T-helper 2 cell (primary cell): ENCODE data around the gene FSIP1.
A peak's percentile ranks its signal among the peaks of the same experiment; 100 is the strongest.
"Not testable (repeated sequence)": the region's sequence is repeated elsewhere in the genome, so short reads cannot be mapped to it uniquely, and the experiment has no call there.

ENCODE experiments used
- DNase-seq, 5 experiments: peaks; one replicate each; pipeline versions ENCODE4 v3.0.0 to v3.0.0-alpha.2; 2012 to 2022
- total RNA-seq, 2 donors: gene quantifications; one replicate each; lab custom pipeline; 2026; lab: John Stamatoyannopoulos, UW

Gene FSIP1
- total RNA-seq = 0.62 to 0.67 reads per million in 2 donors

DNA sequence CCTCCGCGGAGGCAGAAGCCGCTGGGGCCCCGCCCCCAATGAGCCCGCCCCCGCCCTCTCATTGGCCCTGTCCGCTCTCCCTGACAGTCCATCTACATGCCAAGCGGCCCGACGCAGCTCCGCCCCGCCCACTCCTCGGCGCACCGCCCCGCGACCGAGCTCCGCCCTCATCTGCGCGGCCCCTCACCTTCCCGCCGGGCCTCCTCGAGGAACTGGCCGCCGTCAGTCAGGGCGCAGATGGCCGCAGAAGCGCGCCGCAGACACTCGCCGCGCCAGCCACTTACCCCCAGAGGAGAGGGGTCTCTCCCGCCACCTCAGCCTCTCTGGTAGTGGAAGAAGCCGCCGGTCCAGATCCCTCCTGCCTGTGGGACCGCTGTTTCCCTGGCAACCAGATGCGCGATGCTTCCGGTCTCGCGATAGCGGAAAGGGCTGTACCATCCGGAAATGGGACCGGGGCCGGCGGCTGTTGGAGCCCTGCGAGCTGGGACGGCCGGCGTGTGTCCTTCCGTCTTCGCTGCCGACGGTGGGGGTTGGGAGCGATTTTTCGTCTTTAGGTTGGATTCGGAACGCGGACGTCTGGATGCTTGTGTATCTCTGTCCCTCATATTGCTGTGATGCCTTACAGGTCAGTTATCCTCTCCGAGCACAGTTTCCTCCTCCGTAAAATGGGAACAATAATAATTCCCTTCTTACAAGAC lies at the start of gene FSIP1:
Gene FSIP1, minus strand, starts transcription at position 401 of the 698 bp plus-strand sequence. CDS start 6,317 bp downstream, outside the sequence.
- peak; percentile 89 to 97 (median 90) for DNase-seq

DNA sequence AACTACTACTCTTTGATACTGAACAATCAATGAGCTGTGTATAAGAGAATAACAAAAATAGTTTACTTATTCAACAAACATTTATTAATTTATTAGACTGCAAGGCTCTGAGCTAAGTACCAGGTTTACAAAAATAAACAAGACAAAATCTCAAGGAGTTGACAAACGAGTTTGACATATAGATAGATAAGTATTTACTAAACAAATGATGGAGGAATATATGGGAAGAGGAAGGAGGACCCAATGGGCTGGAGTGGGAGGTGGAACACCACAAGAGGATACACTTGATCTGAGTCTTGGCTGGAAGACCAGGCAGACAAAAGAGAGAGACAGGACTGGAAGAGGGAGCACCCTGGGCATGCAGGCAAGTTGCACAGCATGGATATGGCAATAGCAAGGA lies 47.5 kb upstream of the FSIP1 start:
- DNase-seq = no peak

DNA sequence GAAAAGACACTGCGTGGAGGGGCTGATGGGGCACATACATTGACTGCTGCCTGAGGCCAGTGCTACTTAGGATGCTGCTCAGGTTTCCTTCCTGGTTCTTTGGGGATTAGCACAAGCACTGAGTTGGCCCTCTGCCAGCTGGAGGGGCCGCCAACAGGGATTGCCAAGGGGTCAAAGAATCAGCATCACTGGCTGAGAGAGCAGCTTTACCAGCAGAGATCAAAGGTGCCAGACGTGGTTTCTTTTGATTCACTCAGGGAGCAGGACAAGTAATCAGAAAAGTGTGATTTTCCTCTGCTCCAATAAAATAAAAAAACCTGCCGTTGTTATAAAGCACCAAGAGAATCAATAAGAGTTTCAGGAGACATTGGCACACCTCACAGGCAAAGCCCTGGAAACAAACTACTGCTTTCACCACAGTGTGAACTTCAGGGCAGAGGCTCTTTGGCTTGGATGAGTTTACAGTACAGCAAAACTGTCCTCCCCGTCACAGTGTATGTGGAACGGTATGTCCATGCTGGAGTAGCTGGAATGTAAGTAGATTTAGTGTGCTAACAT lies 45.8 kb upstream of the FSIP1 start:
- DNase-seq = no peak

DNA sequence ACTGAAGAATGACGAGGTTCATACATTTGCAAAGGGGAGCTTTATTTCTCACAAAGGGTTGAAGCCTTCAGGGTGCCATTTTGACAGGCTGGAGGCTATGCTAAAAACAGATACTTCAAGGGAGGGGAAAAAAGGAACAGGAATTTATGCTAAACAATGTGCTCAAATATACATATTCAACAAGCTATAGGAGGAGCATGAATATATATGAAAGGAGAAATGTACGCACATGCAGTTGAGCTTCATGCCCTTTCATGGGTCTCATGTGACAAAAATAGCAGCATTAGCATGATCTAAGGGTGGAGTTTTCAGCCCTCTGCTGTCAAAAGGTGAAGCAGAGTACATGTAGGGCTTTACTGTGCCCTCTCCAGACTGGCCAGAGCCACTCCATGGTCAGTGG lies 44.3 kb upstream of the FSIP1 start:
- DNase-seq = no peak

DNA sequence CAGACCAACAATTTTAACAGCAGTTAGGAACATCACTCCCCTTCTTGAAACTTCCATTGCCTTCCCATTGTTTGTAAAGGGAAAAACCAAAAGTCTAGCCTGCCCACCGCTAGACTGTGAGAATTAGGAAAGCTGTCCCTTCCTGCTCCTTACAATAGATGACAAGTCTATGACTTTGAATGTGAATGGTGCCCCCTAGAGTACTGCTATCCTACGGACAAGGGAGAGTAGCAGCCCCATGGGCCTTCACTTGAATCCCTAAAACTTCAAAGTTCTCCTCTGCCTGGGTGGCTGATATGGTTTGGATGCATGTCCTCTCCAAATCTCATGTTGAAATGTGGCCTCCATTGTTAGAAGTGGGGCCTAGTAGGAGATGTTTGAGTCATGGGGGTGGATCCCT lies 41.0 kb upstream of the FSIP1 start:
- no peak for DNase-seq

DNA sequence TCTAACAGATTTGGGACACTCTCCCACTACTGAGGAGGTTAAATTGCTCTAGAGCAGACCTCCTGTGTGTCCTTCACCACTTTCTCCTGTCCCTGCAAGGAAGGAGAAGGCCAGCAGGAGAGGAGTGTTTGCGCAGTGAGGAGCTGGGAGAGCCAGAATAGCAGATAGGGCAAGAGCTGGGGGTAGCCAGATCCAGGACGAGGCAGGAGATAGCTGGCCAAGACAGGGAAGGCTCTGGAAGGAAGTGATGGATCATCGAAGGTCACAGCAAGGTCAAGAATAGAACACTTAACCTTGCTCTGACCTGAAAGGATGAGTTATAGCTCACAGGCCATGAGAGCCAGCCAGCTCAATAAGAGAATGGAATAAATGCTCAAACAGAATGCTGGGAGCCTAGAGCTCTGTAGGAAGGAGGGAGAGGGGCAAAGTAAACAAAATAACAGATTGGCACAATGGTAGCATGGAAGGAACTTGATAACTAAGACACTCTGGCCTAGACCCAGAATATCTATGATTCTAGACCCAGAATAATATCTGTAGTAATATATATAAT lies 37.5 kb upstream of the FSIP1 start:
- DNase-seq = no peak

DNA sequence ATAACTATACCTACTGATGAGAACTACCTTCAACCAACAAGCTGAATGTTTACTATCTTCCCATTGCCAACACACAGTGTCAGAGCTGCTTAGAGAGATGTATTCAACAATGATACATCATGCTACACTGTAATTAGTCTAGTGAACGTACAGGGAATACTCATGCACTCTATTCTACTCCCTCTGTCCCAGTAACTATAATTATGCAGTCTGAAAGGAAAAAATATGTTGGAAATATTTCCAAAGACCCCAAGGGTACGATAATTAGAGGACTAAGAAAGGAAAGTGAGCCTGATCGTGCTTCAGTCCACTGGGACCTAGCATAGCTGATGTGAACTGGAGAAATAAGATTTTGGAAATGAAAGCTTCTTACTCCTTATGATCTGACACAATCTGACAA lies 36.9 kb upstream of the FSIP1 start:
- no peak for DNase-seq

DNA sequence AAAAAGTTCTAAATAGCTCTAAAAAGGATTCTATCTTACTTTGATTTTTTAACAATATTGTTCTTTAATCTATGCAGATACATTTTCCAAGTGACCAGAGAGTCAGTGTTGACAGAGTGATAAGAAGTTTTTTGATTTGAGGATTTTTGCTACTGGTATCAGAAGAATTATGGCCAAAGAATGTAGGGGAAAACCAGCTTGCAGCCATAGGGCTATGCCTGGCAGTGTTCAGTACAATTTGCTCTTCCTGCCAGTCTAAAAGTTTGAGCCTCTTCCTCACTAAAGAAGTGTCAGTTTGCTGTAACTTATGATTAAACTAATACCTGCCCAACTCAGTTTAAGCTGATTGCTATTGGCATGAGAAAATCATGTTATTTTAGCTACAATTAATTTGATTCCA lies 35.3 kb upstream of the FSIP1 start:
- no peak for DNase-seq

DNA sequence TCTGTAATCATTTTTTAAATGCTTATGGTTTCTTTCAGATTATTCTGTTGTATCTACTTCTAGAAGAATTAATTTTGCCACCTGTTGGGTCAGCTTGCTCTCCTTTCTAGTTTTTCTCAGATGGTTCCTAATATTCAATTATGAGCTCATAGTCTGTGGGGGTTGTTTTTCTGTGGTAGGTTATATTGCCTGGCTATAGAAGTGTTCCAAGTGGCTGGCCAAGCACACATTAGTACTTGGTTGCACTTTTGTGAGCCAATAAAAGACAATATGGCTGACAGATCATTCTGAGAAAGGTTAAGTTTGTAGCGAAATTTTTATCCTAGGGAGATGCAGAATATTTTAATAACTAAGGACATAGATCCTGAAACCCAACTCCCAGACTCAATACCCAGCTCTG lies 31.8 kb upstream of the FSIP1 start:
- no peak for DNase-seq

DNA sequence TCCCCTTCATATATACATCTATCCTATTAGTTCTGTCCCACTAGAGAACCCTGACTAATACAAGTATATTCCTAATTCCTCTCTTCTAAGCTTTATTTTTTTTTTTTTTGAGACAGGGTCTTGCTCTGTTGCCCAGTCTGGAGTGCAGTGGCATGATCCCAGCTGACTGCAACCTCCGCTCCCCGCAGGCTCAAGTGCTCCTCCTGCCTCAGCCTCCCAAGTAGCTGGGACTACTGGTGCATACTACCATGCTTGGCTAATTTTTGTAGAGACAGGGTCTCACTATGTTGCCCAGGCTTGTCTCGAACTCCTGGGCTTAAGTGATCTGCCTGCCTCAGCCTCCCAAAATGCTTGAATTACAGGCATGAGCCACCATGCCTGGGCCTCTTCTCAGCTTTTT lies 30.0 kb upstream of the FSIP1 start:
- DNase-seq = not testable (repeated sequence)

DNA sequence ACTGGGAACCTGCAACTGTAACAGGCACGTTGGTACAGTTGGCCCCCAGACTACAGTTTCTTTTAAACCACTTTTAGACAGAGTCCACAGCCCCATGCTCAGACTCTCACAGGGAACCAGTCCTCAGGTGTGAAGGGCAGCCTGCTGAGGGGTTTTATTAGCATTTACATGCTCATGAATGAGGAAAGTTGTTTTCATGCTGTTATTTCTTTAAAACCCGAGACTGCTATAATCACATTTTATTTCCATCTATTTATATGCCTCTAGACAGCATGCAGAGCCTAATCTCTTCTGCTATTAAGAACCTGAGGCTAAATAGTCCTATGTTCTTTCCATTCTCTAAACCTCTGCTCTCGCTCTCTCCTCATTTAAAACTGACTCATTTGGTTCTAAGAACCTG lies 26.3 kb upstream of the FSIP1 start:
- no peak for DNase-seq

DNA sequence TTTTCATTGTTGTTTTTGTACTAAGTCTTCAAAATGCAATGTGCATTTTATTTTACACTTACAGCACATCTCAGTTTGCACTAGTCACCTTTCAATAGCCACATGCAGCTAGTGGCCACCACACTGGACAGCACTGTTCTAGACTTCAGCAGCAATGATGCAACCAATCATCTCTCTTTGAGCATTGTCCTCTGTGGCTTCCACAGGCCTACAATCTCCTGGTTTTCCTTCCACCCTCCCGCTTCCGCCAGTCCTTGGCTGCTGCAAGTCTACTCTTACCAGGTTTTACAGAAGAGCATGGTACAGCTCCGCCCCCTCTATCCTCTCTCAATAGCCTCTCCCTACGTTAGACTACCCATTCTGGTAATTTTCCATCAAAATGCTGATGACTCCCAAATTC lies 25.1 kb upstream of the FSIP1 start:
- no peak for DNase-seq

DNA sequence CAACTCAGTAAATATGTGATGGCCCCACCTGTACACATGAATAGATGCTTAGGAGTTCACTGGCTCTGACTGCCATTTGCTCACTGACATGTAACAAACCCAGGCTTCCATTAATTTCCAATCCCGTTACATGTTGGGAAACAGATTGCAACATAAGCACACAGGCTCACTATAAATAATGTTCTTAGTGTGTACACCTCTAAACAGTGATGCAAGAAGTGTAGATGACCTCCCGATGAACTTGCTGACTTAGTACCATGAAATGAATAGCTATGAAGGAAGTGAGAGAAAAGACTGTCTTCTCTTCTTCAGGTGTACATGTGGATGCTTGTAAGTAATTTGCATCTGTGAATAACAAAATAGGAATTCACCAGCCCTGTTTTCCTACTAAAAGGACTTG lies 21.4 kb upstream of the FSIP1 start:
- DNase-seq = no peak

DNA sequence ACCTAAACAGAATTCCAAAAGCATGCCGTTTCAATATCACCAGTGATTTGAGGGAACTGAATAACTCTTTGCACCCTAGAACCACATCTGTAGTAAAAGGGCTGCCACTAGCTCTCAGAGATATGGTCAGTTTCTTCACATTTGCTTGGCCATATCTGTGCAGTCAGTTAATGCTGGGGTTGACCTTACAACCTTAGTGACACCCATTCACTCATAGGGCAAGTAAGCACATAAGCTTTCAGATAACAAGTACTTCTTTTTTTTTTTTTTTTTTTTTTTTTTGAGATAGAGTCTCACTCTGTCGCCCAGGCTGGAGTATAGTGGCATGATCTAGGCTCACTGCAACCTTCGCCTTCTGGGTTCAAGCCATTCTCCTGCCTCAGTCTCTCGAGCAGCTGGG lies 20.4 kb upstream of the FSIP1 start:
- DNase-seq = no peak

DNA sequence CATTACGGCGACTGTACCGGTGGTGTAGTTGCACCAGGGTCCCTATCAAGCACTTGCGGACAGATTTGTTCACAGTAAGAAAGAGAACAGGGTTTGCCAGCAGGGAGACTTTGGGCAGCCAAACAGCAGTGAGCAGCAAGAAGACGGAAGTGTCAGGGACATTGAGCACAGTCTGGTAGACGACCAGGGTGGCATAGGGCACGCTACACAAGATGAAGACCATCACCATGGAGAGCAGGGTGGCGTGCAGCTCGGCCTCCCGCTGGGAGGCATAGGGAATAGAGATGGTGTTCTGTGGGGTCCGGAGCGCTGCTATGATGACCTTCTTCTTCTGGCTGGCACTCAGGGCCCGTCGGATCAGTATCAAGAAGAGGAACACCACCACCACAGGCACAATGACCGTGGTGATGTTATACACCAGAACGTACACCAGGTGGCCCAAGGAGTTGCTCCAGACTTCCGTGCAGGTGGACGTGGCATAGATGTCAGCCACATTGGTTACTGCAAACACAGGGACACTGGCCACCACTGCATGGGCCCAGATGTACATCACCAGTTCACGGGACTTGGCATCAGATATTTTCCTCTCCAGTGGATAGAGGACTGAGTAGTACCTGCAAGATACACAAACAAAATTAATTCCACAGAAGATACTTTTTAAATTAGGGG lies 19.1 kb upstream of the FSIP1 start:
- DNase-seq = peak in 1 of 5 experiments; percentile 25

DNA sequence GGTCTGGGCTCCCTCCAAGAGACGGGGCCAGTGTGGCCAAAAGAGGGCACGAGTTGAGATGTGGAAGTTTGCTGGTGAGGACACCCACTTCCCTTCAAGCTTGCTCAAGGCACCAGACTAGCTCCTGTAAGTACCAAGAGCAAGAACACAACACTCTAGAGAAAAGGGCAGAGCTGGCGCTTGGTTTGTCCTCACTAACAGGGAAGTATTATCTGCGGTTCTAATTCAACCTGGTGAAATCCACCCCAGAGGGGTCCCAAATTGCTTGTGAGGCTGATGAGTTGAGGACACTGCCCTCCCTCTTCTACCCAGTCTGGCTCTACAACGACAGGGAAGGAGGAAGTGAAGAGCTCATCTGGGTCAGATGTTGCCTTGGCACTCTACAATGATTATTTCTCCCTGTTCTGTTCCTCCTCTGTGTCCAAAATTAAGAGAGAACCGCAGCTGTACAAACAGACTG lies 16.9 kb upstream of the FSIP1 start:
- DNase-seq = no peak

DNA sequence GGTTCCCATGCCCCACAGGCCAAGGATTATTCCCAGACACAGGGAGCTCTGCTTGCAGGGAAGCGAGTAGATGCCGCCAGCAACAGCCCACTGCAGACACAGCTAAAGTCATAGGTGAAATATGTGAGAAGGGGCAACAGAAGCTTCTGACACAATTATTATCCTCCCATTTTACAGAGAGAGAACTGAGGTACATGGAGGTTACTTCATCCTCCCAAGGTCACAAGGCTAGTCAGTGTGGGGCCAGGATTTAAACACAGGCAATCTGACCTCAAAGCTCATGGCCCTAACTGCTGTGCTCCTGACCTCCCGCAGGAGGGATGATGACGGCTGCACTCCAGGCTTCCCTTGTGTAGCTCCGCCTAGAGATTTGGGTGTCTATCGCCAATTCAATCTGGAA lies 15.7 kb upstream of the FSIP1 start:
- DNase-seq = no peak

DNA sequence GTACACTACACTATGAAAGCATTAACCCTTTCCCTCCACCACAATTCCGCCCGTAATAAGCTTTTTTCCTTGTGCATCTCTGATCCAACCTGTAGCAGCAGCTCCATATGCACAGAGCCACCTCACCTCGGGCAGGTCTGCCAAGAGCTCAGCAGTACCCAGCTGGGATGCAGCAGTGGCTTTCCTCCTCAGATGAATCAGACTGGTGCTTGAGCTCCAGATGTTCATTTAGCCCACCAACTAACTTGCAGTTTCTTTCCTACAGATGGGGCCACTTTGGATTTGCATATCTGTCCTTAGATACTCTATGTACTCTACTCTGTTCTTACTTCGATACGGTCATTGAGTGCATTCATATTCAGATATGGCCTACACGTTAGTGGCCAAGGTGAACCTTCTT lies 14.8 kb upstream of the FSIP1 start:
- DNase-seq = no peak

DNA sequence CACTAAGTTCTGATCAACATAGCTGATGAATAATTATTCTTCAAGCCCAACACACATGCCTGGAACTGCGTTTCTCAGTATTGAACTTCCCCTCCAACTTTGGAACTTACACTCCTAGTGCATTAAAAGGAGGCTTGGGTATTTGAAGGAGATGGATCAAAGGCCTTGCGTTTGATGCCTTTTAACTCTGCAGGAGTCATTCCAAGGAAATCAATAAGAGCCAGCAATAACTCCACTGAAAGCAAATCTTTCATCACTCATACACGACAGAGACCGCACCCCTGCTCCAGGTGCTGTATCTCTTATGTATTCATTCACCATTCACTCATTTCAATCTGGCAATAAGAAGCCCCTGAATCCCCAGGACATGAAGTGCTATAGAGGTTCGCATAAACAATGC lies 14.0 kb upstream of the FSIP1 start:
- DNase-seq = no peak

DNA sequence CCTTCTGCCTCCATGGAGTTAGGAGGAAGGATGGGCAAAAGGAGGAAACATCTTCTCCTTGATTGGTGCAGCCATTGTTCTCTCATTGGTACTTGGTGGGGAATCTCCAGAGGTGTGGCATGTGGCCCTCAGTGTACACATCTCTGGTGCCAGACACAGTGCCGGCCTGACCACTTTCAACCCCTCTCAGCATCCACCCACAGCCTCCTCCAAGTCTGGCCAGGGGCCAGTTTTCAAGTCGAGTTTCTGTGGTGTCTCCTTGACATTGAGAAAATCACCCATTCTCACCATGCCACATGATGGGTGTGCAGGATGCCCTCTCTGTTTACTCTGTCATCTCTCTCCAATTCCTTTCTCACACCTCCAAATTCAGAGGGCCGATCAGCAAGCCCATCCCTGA lies 12.8 kb upstream of the FSIP1 start:
- DNase-seq = no peak

DNA sequence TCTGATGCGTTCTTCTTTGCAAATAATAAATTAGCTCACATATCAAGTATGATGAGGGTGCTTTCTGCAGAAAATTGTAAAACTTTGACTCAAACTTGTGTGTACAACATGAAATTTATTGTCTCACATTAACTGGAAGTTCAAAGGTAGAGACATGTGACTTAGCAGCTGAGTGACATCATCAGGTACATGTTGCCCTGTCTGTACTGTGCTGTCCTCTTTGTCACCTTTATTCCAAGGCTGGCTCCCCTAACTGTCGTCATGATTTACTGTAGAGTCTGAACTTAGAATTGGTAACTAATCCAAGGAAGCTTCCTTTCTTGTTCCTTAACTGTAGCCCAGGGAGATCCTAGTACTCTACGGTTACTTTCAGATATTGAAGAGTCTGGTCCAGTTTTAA lies 12.3 kb upstream of the FSIP1 start:
- no peak for DNase-seq

DNA sequence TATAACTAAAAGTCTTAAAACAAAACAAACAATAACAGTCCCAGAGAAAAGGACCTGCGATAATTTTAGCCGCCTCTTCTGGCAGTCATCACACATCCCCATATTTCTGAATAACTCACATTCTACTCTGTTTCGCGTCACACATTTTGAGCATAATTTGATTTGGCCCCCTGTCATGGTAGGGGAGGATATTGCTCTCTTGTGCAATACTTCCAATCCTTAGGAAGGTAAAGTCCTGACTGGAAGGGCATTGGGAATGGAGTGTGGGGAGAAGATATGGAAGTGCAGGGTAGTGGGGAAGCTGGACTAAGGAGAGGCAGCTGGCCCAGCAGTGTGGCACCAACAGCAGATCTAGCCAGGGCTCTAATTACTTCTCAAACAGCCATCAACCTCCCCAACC lies 11.3 kb upstream of the FSIP1 start:
- DNase-seq = no peak

DNA sequence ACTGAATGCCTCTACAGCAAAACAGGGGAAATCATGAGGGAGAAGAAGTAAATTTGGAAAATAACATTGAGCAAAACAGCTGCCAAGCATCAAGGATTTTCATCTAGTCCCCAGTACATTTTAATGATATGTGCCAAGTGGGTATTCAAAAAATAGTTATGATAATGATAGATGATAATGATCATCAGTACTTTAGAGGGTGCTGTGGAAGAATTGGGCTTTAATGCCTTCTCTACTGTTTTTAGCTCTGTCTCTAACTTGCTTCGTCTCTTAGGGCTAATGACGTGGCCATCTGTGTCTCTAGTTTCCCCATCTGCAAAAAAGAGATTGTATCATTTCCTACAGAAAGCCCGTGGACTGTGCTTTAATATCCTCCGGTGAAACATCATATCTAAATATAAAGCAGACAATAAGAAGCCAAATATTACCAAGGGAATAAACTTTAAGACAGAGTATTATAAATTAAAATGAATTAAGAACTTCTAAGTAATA lies 10.2 kb upstream of the FSIP1 start:
- DNase-seq = no peak
